Measurements from ENCODE around the gene PLEKHA4. TPM values are rescaled to one million over a fixed set of nuclear protein-coding genes. Genes with fewer than 3 reads are reported as not detected.

PLEKHA4 gene
- total and polyA plus RNA-seq, 2 of the 13 experiments (the other 11 are each of a cell fraction or from before 2014, with no cell fraction given), result 4.8 to 6.0 TPM

GRCh38 chr19:48806818-48807589 is 61.4 kb downstream of the PLEKHA4 start (continued):
- TF ChIP-seq ZNF710 (CRISPR knock-in tag; IDR thresholded peaks at IDR 0.05; ENCODE audit: borderline replicate concordance) (no peak), MBNL3 (CRISPR knock-in tag; conservative IDR thresholded peaks at IDR 0.05) (0 out of 2 replicates have a peak, but pooled peaks have one; percentile 36), ZNF160 (CRISPR knock-in tag; IDR thresholded peaks at IDR 0.05) (0 out of 2 replicates have a peak, but pooled peaks have one; percentile 24), MAFG (CRISPR knock-in tag; IDR thresholded peaks at IDR 0.05) (peak; percentile 98), DRAP1 (CRISPR knock-in tag; IDR thresholded peaks at IDR 0.05) (peak; percentile 94), ZNF275 (CRISPR knock-in tag; IDR thresholded peaks at IDR 0.05; ENCODE audit: borderline replicate concordance) (0 out of 2 replicates have a peak, but pooled peaks have one; percentile 54), ZNF747 (CRISPR knock-in tag; IDR thresholded peaks at IDR 0.05; ENCODE audit: borderline replicate concordance) (0 out of 2 replicates have a peak, but pooled peaks have one; percentile 19), ZNF607 (CRISPR knock-in tag; IDR thresholded peaks at IDR 0.05; ENCODE audit: borderline replicate concordance) (no peak), MAFK (conservative IDR thresholded peaks at IDR 0.05 in 1 of 2, IDR thresholded peaks at IDR 0.05 in 1 of 2; ENCODE audit: low read length in 2 of 2) (peak; percentile 100), ZGPAT (CRISPR knock-in tag; IDR thresholded peaks at IDR 0.05) (peak; percentile 72), ZNF431 (CRISPR knock-in tag; IDR thresholded peaks at IDR 0.05; ENCODE audit: borderline replicate concordance, low read depth) (0 out of 2 replicates have a peak, but pooled peaks have one; percentile 28), PITX1 (CRISPR knock-in tag; IDR thresholded peaks at IDR 0.05) (peak; percentile 39; the same call in 1 of the 2 replicates), TEAD3 (CRISPR knock-in tag; optimal IDR thresholded peaks at IDR 0.05; ENCODE audit: borderline replicate concordance) (peak; percentile 40), MIER2 (CRISPR knock-in tag; IDR thresholded peaks at IDR 0.05) (no peak), REXO4 (CRISPR knock-in tag; IDR thresholded peaks at IDR 0.05; ENCODE audit: borderline replicate concordance) (no peak), ZNF101 (CRISPR knock-in tag; IDR thresholded peaks at IDR 0.05; ENCODE audit: borderline replicate concordance, low read depth) (no peak), ZFP1 (CRISPR knock-in tag; IDR thresholded peaks at IDR 0.05) (no peak), RXRB (CRISPR knock-in tag; IDR thresholded peaks at IDR 0.05; ENCODE audit: borderline replicate concordance) (peak; percentile 65), THAP9 (CRISPR knock-in tag; IDR thresholded peaks at IDR 0.05; ENCODE audit: borderline replicate concordance) (no peak), TCF7 (IDR thresholded peaks at IDR 0.05; ENCODE audit: low read depth) (0 out of 2 replicates have a peak, but pooled peaks have one; percentile 1)
